NCI-H1105 (cell line): Measurements from ENCODE around the gene BPIFB1.

Experiments used
- DNase-seq: peaks from one replicate; lab custom pipeline; 2025; lab: John Stamatoyannopoulos, UW

Gene BPIFB1

GRCh38 chr20:33299111-33299603, 16.1 kb downstream of the BPIFB1 start:
- peak; percentile 33 for DNase-seq

- DNase-seq, result no peak
Measured at GRCh38 chr20:33301192-33301930, 18.3 kb downstream of the BPIFB1 start.

- DNase-seq, result no peak
Measured at GRCh38 chr20:33303595-33303994, 20.6 kb downstream of the BPIFB1 start.

- DNase-seq, result no peak
Measured at GRCh38 chr20:33304046-33304445, 21.0 kb downstream of the BPIFB1 start.

- no peak for DNase-seq
Measured at GRCh38 chr20:33305589-33306057, 22.6 kb downstream of the BPIFB1 start.

- DNase-seq, result no peak
Measured at GRCh38 chr20:33306228-33306627, 23.2 kb downstream of the BPIFB1 start.

GRCh38 chr20:33306807-33307206, 23.8 kb downstream of the BPIFB1 start:
- no peak for DNase-seq

GRCh38 chr20:33308668-33309067, 25.7 kb downstream of the BPIFB1 start:
- DNase-seq, result no peak

- peak; percentile 20 for DNase-seq
Measured at GRCh38 chr20:33309631-33310030, 26.6 kb downstream of the BPIFB1 start.

GRCh38 chr20:33310327-33310899, 27.4 kb downstream of the BPIFB1 start:
- no peak for DNase-seq

- DNase-seq, result no peak
Measured at GRCh38 chr20:33311011-33311410, 28.0 kb downstream of the BPIFB1 start.

GRCh38 chr20:33311996-33312395, 29.0 kb downstream of the BPIFB1 start:
- no peak for DNase-seq

- DNase-seq, result no peak
Measured at GRCh38 chr20:33312583-33312982, 29.6 kb downstream of the BPIFB1 start.

- DNase-seq, result no peak
Measured at GRCh38 chr20:33313686-33314314, 30.8 kb downstream of the BPIFB1 start.

- no peak for DNase-seq
Measured at GRCh38 chr20:33316343-33316742, 33.3 kb downstream of the BPIFB1 start.

- DNase-seq, result no peak
Measured at GRCh38 chr20:33316958-33317357, 33.9 kb downstream of the BPIFB1 start.

- DNase-seq, result no peak
Measured at GRCh38 chr20:33317424-33318095, 34.5 kb downstream of the BPIFB1 start.

- DNase-seq, result no peak
Measured at GRCh38 chr20:33318096-33318429, 35.0 kb downstream of the BPIFB1 start.

- no peak for DNase-seq
Measured at GRCh38 chr20:33320006-33320405, 37.0 kb downstream of the BPIFB1 start.

GRCh38 chr20:33322456-33322855, 39.4 kb downstream of the BPIFB1 start:
- DNase-seq, result no peak

GRCh38 chr20:33323236-33323635, 40.2 kb downstream of the BPIFB1 start:
- no peak for DNase-seq

GRCh38 chr20:33325350-33325749, 42.3 kb downstream of the BPIFB1 start:
- no peak for DNase-seq
